ENCODE data around the gene TUBA3D.
"Not testable (repeated sequence)": the region's sequence is repeated elsewhere in the genome, so short reads cannot be mapped to it uniquely, and the experiment has no call there.

TUBA3D gene

DNA sequence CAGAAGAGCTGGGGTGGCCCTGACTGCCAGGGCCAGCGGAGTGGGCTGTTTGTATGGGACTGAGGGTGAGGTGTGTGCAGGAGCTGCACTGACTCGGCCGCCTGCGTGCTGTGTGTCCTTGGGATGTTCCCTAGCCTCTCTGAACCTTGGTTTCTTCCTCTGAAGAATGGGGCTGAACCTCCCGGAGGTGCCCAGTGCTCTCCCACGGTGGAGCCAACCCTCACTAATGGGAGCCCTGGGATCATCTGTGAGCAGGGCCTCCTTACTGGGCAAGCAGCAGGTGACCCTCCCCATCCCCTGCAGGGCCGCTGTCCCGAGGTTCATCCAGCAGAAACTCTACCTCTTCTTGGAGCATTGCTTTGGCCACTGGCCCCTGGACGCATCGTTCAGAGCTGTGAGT is 40.1 kb downstream of the TUBA3D start:
- DNase-seq = no peak

DNA sequence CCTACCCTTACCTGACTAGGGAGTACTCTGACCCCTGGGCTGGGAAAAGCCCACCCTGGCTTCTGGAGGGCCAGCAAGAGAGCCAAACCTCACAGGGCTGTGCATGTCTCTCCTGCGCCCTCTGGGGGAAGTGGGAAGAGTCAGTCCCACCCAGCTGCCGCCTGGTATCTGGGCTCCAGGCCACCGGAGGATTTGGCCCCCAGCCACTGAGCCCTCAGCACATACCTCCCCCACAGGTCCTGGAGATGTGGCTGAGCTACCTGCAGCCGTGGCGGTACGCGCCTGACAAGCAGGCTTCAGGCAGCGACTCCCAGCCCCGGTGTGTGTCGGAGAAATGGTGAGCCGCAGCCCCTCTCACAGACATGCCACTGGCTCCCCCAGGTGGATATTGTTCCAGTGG is 40.7 kb downstream of the TUBA3D start:
- DNase-seq = not testable (repeated sequence)

DNA sequence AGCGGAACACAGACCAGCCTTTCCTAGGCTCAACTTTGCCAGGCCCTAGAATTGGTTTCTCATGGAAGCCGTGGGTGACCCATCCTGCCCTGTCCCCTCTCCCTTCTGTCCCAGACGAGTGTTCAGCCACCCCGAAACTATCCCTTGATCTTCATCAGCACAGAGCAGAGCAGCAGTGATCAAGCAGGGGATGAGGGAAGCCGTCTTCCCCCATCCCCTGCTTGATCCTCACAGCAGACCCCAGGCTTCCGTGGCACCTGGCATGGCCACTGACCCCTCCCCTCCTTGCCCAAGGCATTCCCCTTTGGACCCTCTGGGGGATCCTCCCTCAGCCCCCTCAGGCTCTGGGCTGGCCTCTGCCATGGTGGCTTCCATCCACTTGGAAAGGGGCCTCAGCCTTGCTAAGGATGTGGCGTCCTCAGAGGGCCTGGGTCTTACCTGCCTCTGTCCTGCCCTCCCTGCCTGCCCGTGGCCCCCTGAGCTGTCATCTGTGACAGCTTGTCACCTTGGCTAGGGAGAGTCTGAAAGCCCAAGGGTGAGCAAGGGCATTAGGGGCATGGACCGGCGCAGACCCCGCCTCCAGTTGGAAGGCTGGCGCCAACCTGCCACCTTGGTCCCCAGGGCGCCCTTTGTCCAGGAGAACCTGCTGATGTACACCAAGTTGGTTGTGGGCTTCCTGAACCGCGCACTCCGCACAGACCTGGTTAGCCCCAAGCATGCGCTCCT is 41.4 kb downstream of the TUBA3D start:
- no peak for DNase-seq

DNA sequence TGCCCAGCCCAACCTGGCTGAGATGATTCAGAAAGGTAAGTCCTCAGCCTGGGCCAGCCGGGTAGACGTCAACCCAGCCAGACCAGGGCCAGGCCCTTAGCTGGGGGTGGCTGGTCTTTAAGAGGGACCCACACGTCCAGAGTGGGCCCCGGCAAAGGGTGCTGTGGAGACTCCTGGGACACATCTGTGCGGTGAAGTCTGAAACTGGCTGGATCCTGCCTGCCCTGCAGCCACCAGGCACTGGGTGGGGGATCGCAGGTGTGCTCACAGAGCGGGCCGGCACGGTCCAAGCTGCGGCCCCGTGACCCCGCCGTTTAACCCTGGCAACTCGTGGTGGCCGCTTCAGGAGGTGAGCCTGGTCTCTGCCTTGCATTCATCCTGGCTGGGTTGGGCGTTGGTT is 41.9 kb downstream of the TUBA3D start:
- not testable (repeated sequence) for DNase-seq

DNA sequence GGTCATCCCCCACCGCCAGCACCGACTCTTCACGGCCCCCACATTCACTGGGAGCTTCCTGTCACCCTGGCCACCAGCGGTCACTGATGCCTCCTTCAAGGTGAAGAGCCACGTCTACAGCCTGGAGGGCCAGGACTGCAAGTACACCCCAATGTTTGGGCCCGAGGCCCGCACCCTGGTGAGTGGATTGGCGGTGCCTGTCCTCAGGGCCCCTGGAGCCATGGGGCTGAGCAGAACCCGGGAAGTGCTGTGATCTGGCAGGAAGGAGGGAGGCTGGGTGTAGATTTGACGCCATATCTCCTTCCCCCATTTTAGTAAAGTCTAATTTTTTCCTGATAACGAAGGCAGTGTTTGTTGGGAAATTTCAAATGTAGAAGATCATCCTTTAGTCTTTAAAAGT is 42.6 kb downstream of the TUBA3D start:
- DNase-seq = not testable (repeated sequence)

DNA sequence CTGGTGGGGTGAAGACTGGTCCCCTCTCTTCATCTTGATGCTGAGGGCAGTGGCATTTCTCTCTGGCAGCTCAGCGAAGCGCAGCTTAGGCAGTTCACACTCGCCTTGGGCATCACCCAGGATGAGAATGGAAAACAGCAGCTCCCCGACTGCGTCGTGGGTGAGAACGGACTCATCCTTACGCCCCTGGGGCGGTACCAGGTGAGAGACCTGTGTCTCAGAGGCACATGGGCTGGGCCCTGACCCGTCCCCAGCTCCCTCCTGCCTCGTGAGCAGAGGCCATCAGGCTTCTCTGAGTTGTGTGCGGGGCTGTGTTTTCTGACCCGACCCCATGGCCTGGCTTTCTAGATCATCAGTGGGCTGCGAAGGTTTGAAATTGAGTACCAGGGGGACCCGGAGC is 43.5 kb downstream of the TUBA3D start:
- DNase-seq = no peak

DNA sequence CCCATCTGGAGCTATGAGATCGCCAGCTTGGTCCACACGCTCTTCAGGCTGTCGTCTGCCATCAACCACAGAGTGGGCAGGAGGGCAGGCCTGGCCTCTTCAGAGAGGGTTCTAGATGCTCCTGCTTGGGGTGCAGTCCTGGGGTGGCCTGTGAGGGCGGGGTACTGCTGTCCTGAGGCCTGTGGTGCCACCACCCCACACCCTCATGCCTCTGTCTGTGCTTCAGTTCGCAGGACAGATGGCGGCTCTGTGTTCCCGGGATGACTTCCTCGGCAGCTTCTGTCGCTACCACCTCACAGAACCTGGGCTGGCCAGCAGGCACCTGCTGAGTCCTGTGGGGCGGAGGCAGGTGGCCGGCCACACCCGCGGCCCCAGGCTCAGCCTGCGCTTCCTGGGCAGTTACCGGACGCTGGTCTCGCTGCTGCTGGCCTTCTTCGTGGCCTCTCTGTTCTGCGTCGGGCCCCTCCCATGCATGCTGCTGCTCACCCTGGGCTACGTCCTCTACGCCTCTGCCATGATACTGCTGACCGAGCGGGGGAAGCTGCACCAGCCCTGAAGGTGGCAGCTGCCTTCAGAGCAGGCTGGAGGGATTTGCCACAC is 44.1 kb downstream of the TUBA3D start:
- DNase-seq = not testable (repeated sequence)

DNA sequence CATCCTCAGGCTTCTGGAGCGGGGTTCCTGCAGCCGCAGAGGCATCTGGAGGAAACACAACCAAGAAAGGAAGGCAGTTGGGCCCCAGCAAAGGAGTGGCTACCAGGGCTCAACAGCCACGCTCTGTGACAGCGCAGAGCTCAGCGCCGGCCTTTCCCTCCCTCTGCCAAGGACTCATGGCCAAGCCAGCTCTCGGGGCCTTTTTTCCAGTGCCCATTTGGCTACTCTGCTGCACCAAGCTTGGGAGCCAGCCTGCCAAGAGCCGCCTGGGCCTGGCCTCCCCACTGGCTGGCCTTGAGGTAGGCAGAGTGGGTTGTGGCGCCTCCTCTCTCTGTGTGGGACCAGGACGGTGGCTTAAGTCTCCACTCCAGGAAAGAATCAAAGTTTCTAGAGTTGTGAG is 44.6 kb downstream of the TUBA3D start:
- no peak for DNase-seq

DNA sequence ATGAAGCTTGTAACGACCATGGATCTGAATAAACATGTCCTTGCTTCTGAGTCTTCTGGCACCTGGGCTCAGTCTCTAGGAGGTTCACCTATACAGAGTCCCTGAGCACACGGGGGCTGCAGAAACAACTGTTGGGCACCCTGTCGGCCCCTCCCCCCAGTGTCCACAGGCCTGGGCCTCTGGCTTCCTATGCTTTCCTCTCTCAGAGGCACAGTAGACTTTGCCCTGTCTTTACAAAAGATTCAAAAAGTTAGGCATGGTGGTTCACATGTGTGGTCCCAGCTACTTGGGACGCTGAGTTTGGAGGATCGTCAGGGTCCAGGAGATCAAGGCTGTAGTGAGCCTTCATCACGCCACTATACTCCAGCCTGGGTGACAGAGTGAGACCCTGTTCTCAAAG is 45.6 kb downstream of the TUBA3D start:
- DNase-seq = not testable (repeated sequence)

DNA sequence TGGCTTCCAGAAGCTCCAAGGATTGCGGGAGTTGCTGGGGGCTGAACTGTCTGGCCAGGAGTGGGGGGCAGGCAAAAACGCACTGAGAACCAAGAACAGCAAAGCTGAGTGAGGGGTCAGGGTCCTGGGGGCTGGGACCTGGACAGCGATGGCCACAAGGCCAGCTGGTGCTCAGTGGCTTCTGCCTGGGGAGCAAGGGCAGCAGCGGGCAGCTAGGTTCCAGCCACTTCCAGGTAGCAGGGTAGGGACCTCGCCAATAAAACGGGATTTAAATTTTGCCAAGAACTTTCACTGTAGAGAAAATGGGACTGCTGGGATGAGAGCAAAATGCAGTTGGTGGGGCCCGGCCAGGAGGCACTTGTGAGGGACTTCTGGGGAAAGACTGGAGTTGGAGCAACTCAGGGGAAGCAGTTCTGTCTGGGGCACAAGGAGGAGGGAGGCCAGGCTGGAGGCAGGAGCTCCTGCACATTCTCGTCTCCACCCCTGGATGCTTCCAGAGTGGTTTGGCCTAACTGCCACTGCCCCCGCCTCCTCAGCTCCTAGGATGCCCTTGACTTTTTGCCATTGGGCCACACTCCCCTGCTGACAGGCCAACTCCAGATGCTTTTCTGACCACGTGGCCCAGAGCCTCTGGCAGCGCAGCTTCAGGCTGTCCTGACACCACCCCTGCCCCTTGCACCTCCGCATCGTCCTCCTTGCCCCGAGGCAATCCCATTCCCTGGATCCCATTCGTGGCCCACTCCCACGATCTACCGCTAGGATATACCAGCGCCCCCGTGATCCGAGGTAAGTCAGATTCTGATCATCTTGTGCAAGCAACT is 46.3 kb downstream of the TUBA3D start:
- DNase-seq = no peak

DNA sequence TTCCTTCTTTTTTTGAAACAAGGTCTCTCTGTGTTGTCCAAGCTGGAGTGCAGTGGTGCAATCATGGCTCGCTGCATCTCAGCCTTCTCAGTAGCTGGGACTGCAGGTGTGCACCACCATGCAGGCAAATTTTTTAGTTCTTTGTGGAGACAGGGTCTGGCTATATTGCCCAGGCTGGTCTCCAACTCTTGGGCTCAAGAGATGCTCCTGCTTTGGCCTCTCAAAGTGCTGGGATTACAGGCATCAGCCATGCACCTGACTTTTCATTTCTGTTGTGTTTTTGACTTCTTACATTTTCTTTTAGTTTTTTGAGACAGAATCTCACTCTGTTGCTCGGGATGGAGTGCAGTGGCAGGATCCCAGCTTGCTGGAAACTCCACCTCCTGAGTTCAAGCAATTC is 49.3 kb downstream of the TUBA3D start:
- not testable (repeated sequence) for DNase-seq

DNA sequence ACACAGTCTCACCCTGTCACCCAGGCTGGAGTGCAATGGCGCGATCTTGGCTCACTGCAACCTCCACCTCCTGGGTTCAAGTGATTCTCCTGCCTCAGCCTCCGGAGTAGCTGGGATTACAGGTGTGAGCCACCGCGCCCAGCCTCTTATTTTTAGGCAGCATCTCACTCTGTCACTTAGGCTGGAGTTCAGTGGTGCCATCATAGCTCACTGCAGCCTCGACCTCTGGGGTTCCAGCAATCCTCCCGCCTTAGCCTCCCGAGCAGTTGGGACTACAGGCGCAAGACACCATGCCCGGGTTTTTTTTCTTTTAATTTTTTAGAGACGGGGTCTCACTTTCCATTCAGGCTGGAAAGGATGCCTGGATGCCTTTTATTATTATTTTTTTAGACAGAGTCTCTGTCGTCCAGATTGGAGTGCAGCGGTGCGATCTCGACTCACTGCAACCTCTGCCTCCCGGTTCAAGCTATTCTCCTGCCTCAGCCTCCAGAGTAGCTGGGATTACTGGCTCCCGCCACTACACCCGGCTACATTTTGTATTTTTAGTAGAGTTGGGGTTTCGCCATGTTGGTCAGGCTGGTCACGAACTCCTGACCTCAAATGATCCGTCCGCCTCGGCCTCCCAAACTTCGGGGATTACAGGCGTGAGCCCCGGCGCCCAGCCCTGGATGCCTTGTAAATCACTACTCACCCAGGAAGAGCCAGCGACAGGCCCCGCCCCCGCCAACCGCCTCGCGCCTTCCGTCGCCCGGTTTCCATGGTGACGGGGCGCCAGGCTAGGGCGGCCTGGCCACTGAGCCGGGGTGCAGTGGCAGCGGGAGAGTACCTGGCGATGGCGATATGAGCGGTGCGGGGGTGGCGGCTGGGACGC is 51.4 kb downstream of the TUBA3D start, which contains the start of gene CCDC74A:
Gene CCDC74A (plus strand): TSS at position 758 of the 871 bp plus-strand sequence. CDS start 83 bp downstream, at position 841.
- peak; percentile 7 for DNase-seq

DNA sequence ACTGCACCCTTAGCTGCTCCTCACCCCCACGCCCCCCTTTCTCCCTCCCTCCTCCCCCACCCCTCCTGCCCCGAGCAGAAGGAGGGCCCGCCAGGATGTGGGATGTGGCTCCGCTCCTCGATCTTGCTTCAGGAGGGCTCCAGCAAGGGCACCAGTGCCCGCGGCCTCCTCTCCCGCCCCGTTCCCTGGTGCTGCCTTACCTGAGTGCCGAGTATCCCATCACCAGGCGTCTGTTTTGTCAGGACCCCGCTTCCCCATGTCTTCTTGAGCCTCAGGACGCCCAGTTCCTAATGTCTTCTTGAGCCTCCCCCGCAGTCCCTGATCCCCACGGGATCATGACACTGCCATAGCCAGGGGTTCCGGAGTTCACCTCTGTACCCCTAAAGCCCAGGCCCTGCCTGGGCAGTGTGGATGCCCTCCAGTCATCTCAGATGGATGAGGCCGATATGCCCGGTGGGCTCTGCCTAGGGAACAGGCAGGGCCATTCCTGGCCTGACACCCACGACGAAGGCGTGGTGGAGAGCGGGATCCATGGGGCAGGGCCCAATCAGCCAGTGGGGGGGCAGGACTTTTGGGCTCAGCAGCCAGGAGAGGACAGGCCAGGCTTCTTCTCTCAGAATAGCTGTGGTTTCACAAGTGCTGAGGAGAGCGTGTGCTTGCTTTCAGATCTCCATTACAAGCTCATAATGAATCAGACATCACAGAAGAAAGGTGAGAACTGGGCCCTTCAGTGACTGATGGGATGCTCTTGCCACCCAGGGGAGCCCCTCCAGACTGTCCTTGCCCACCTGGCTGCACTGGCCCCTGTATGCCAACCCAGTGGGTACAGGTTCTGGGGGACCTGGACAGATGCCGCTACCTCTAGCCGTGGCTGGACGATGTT is 53.3 kb downstream of the TUBA3D start:
- DNase-seq = not testable (repeated sequence)

DNA sequence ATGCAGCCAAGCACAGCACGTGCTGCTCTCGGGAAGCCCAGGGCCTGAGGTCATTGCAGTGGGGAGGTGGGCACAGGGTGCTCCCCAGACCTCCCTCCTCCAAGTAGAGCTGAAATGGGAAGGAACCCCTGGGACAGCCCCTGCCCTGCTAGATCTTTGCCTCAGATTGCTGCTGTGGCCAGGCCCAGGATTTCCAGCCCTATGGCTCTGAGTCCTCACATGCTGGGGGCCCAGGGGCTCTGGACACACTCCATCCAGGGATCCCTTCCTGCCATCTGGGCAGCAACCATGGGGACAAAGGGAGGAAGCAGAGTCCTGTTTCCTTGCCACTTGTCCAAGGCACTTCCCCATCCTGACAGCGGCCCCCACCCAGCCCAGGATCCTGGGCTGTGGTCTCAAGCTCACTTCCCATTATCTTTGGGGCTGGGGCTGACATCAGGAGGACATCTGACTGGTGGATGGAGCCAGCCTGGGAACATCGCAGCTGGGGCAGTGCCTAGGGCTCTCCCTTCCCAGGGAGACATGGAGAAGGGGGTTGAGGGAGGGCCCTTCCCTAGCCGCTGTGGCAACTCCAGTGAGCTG is 54.0 kb downstream of the TUBA3D start:
- DNase-seq = not testable (repeated sequence)

DNA sequence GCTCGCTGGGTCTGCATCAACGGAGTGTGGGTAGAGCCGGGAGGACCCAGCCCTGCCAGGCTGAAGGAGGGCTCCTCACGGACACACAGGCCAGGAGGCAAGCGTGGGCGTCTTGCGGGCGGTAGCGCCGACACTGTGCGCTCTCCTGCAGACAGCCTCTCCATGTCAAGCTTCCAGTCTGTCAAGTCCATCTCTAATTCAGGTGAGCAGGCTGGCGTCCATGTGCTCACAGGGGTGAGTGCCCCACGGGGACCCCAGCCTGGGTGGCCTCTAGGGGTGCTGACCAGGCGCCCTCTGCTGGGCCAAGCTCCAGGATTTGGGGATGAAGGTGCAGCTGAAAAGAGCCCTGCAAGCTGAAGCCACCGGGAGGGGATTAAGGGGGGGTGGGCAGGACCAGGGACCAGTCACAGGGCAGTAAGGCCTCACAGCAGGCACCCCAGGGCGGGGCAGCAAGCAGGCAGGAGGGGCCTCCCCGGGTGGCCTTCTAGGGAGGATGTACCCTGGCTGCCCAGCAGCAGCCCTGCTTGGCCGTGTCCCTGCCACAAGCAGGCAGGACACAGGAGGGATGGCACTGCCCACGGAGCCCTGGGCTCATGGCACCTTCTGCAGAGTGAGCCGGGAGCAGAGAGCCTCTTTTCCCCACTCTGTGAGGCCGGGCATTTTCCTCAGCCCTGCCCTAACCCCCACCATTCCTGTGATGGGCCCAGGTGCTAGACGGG is 54.9 kb downstream of the TUBA3D start:
- DNase-seq = not testable (repeated sequence)

DNA sequence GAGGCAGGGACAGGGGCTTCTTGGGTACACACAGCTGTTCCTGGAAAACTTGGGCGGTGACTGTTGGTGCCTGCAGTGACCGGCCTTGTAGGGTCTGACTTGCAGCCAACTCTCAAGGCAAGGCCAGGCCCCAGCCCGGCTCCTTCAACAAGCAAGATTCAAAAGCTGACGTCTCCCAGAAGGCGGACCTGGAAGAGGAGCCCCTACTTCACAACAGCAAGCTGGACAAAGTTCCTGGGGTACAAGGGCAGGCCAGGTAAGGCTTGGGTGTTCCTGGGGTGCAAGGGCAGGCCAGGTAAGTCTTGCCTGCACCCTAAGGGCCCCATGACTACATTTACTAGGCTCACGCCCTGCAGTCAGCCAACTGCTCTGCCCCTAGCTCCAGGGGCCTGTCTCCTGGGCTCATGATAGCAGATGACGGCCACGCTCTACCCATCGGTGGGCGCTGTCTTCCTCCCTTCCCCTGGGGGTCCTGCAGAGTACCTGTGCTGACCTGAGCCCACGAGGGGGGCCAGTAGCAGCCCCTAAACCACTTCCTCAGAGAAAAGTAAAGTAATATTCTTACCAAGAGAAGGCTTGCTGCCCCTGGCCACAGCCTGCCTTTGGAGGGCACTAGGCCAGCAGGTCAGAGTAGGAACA is 55.7 kb downstream of the TUBA3D start:
- DNase-seq = not testable (repeated sequence)
